Endothelial cell of umbilical vein (primary cell): ENCODE measurements around the gene MYO1H. TPM values are rescaled to one million over a fixed set of nuclear protein-coding genes. Genes with fewer than 3 reads are reported as not detected.
"Not testable (repeated sequence)": the region's sequence is repeated elsewhere in the genome, so short reads cannot be mapped to it uniquely, and the experiment has no call there.

Experiments
- BruUV-seq: library from RNA; stranded (reverse); fragments of 400-500 nt; replicated peaks from 2 replicates; lab custom pipeline; 2021; lab: Mats Ljungman, UMichigan
- CTCF ChIA-PET: fragments of 300-600, 350-600 bp; sonication (Branson Sonifier 250); formaldehyde crosslinking; loops from one replicate; lab custom pipeline; 2021; ENCODE audit warnings: antibody characterized with exemption, inconsistent platforms; lab: Charles Lee
- POLR2A ChIA-PET: fragments of 300-600, 350-600 bp; sonication (Branson Sonifier 250); formaldehyde crosslinking; loops from one replicate; lab custom pipeline; 2021; ENCODE audit warnings: antibody characterized with exemption, inconsistent platforms; lab: Charles Lee
- DNase-seq: peaks from one replicate; pipeline ENCODE4 v3.0.0-alpha.2; 2011; ENCODE audit warnings: low read depth, low spot score
- FAIRE-seq: peaks from 2 replicates; lab custom pipeline; 2011; peaks lifted over from hg19 to GRCh38; lab: Jason Lieb, UNC
- H2AFZ ChIP-seq: 2 replicates; pipeline ENCODE4 v1.6.0; 2012; ENCODE audit warnings: low read depth, low read length, control low read depth, inconsistent platforms
- H3K27ac ChIP-seq: 2 replicates; pipeline ENCODE4 v1.5.1; 2011; ENCODE audit warnings: low read depth, mild to moderate bottlenecking, control low read depth, low read length, moderate library complexity; ENCODE audit not compliant: insufficient read depth
- H3K27me3 ChIP-seq, 2 experiments: 2 replicates each; pipeline versions ENCODE4 v1.6.0 to v1.6.1; 2011; ENCODE audit warnings: low read length in 2 of 2, mixed read lengths in 1 of 2; ENCODE audit not compliant: control insufficient read depth in 2 of 2, insufficient read depth in 2 of 2
- H3K36me3 ChIP-seq, 2 experiments: 2 replicates in 1 of 2; 3 replicates in 1 of 2; pipeline ENCODE4 v1.5.1; 2011; ENCODE audit warnings: low read length in 2 of 2, mild to moderate bottlenecking in 1 of 2, moderate library complexity in 1 of 2; ENCODE audit not compliant: control insufficient read depth in 2 of 2, insufficient read depth in 2 of 2; ENCODE audit errors: extremely low read depth in 1 of 2
- H3K4me1 ChIP-seq: 3 replicates; pipeline ENCODE4 v1.5.1; 2011; ENCODE audit warnings: mild to moderate bottlenecking, low read length; ENCODE audit not compliant: control insufficient read depth, insufficient read depth; ENCODE audit errors: extremely low read depth
- H3K4me2 ChIP-seq: 2 replicates; pipeline ENCODE4 v1.6.1; 2011; ENCODE audit warnings: low read length, control low read depth, mixed read lengths; ENCODE audit not compliant: insufficient read depth
- H3K4me3 ChIP-seq, 3 experiments: fragments of 200-600 bp in 1 of 3; sonication (generic), shearing (Covaris generic) in 1 of 3; replicated peaks in 1 of 3; 2 replicates each; pipeline ENCODE4 v1.5.1; 2011 to 2016; ENCODE audit warnings: control low read depth in 3 of 3, low read length in 3 of 3, mild to moderate bottlenecking in 2 of 3, inconsistent platforms in 1 of 3, low read depth in 1 of 3, moderate library complexity in 1 of 3; ENCODE audit not compliant: insufficient read depth in 1 of 3
- H3K79me2 ChIP-seq: 2 replicates; pipeline ENCODE4 v1.6.0; 2012; ENCODE audit warnings: low read length, inconsistent platforms; ENCODE audit not compliant: control insufficient read depth, insufficient read depth
- H3K9ac ChIP-seq: replicated peaks from 2 replicates; pipeline ENCODE3; 2011; ENCODE audit warnings: low read length, control low read depth; ENCODE audit not compliant: insufficient read depth; ENCODE audit errors: extremely low read depth
- H3K9me1 ChIP-seq: replicated peaks from 3 replicates; pipeline ENCODE4 v1.6.0; 2011; ENCODE audit warnings: mild to moderate bottlenecking, low read length; ENCODE audit not compliant: control insufficient read depth, insufficient read depth; ENCODE audit errors: extremely low read depth
- H3K9me3 ChIP-seq: replicated peaks from 2 replicates; pipeline ENCODE4 v1.5.1; 2012; ENCODE audit warnings: low read length, inconsistent platforms; ENCODE audit not compliant: control insufficient read depth, insufficient read depth
- H4K20me1 ChIP-seq: replicated peaks from 2 replicates; pipeline ENCODE3; 2011; ENCODE audit warnings: mild to moderate bottlenecking, low read length; ENCODE audit not compliant: control insufficient read depth, insufficient read depth; ENCODE audit errors: extremely low read depth
- CTCF ChIP-seq, 2 donors: IDR thresholded peaks; 1 replicate in 1 of 2; 2 replicates in 1 of 2; pipeline ENCODE4 v1.5.1; 2011; ENCODE audit warnings: low read length in 2 of 2, mild to moderate bottlenecking in 2 of 2, moderate library complexity in 2 of 2, control low read depth in 1 of 2, inconsistent platforms in 1 of 2, low read depth in 1 of 2; ENCODE audit not compliant: insufficient read depth in 1 of 2; ENCODE audit errors: extremely low read depth in 1 of 2
- GATA2 ChIP-seq: IDR thresholded peaks from 2 replicates; pipeline ENCODE4 v1.7.0; 2011; ENCODE audit warnings: low read depth, mild to moderate bottlenecking, moderate library complexity, mixed read lengths, low read length; ENCODE audit not compliant: insufficient read length, insufficient read depth
- dilution Hi-C: fragments of 300-500 bp; cut with MboI; formaldehyde crosslinking; loops from one replicate; pipeline ENCODE4 v1.15.0; 2019; ENCODE audit warnings: low sequenced_read_pairs; ENCODE audit not compliant: extremely low pct_ligation_motif_present
- intact Hi-C: fragments of 100-400 bp; cut with micrococcal nuclease; formaldehyde crosslinking; loops from one replicate; pipeline ENCODE4 v1.10.0; 2022
- polyA plus RNA-seq, 4 experiments: library from polyadenylated mRNA; depleted of rRNA in 3 of 4; stranded (reverse) in 3 of 4; unstranded in 1 of 4; fragments of >200 nt; gene quantifications; 2 replicates each; pipeline versions ENCODE4 v1.2.1 to v1.2.3, GENCODE V29; 2011 to 2012; ENCODE audit warnings: missing spikeins in 1 of 4
- total RNA-seq: library from RNA; stranded (reverse); gene quantifications from 2 replicates; pipeline ENCODE4 v1.2.3, GENCODE V29; 2021

The MYO1H gene
- total and polyA plus RNA-seq, 2 donors (not counting 3 experiments of a cell fraction or from before 2014, with no cell fraction given), result not detected

- Histone ChIP-seq H3K4me1 (peaks cover 4% of the 10 kb centered on the region), H3K27me3 (no peaks in the 10 kb centered on the region), H3K4me2 (no peak overlapping the region), H4K20me1 (no peaks in the 10 kb centered on the region), H2AFZ (no peak overlapping the region), H3K27ac (no peak overlapping the region), H3K9ac (no peak overlapping the region), H3K36me3 (no peaks in the 10 kb centered on the region), H3K9me1 (no peaks in the 10 kb centered on the region), H3K4me3 (no peak overlapping the region), H3K79me2 (no peaks in the 10 kb centered on the region), H3K9me3 (no peaks in the 10 kb centered on the region)
- FAIRE-seq (peak; percentile 93), DNase-seq (peak; percentile 83)
- peak; percentile 95 to 97 for TF ChIP-seq CTCF (IDR thresholded peaks at IDR 0.05; ENCODE audit: extremely low read depth in 1 of 2, insufficient read depth in 1 of 2, low read depth in 1 of 2, low read length in 2 of 2)
- TF ChIP-seq GATA2, result no peak
- dilution Hi-C loops (no loop called here), intact Hi-C loops (loop anchor here (1.0 to 5.0 kb wide), 4 partner anchors 48 to 347 kb away; no protein-coding TSS in a partner anchor)
- CTCF ChIA-PET, result interaction anchor here (0.5 to 2.2 kb wide), 55 partner anchors 9 to 417 kb away, joined by 3 to 93 read pairs (median 5); partner anchors contain the start of genes KCTD10, MMAB, MVK and UBE3B
- POLR2A ChIA-PET, result no interaction called here
- no TSS peak for BruUV-seq
Measured at GRCh38 chr12:109428037-109428629, 80.4 kb downstream of the MYO1H start.

- dilution Hi-C loops, result not testable (repeated sequence)
Measured at GRCh38 chr12:109428804-109429203, 81.1 kb downstream of the MYO1H start.

More at GRCh38 chr12:109428804-109429203, 81.1 kb downstream of the MYO1H start:
- H4K20me1 ChIP-seq, H2AFZ ChIP-seq, H3K9ac ChIP-seq, BruUV-seq, DNase-seq, H3K9me1 ChIP-seq, FAIRE-seq, POLR2A ChIA-PET, H3K4me1 ChIP-seq, H3K4me3 ChIP-seq, H3K4me2 ChIP-seq, H3K9me3 ChIP-seq, H3K79me2 ChIP-seq, H3K27me3 ChIP-seq, H3K27ac ChIP-seq, H3K36me3 ChIP-seq: not testable (repeated sequence)
- CTCF ChIA-PET, result interaction anchor here (0.7 to 2.5 kb wide), 10 partner anchors 10 to 347 kb away, joined by 4 to 93 read pairs (median 16); partner anchors contain the start of genes KCTD10 and UBE3B
- intact Hi-C loops, result loop anchor here (1.0 to 5.0 kb wide), 4 partner anchors 47 to 346 kb away; no protein-coding TSS in a partner anchor
